HUDEP-2 (cell line): Measurements from ENCODE around the gene WWC1.
"Not testable (repeated sequence)": the region's sequence is repeated elsewhere in the genome, so short reads cannot be mapped to it uniquely, and the experiment has no call there.

ENCODE experiments used
- DNase-seq, 76 experiments: peaks; one replicate each; lab custom pipeline; 2025; ENCODE audit not compliant: unreplicated experiment in 76 of 76; lab: John Stamatoyannopoulos, UW

The WWC1 gene

GRCh38 chr5:168307022-168307421 lies 15.6 kb downstream of the WWC1 start:
- no peak for DNase-seq

- DNase-seq = no peak
Measured at GRCh38 chr5:168307925-168308584, 16.6 kb downstream of the WWC1 start.

- no peak for DNase-seq
Measured at GRCh38 chr5:168308976-168309598, 17.6 kb downstream of the WWC1 start.

GRCh38 chr5:168310541-168310940 lies 19.1 kb downstream of the WWC1 start:
- DNase-seq = not testable (repeated sequence)

- no peak for DNase-seq
Measured at GRCh38 chr5:168311061-168311566, 19.7 kb downstream of the WWC1 start.

GRCh38 chr5:168312606-168313295 lies 21.3 kb downstream of the WWC1 start:
- no peak for DNase-seq

GRCh38 chr5:168313596-168314204 lies 22.3 kb downstream of the WWC1 start:
- no peak for DNase-seq

- no peak for DNase-seq
Measured at GRCh38 chr5:168314735-168315411, 23.4 kb downstream of the WWC1 start.

- no peak for DNase-seq
Measured at GRCh38 chr5:168315416-168316138, 24.1 kb downstream of the WWC1 start.

- no peak for DNase-seq
Measured at GRCh38 chr5:168316139-168316578, 24.7 kb downstream of the WWC1 start.

GRCh38 chr5:168317096-168317520 lies 25.7 kb downstream of the WWC1 start:
- no peak for DNase-seq

GRCh38 chr5:168317521-168318147 lies 26.2 kb downstream of the WWC1 start:
- DNase-seq = no peak

GRCh38 chr5:168318240-168318639 lies 26.8 kb downstream of the WWC1 start:
- no peak for DNase-seq

- DNase-seq = no peak
Measured at GRCh38 chr5:168319774-168320173, 28.3 kb downstream of the WWC1 start.

GRCh38 chr5:168320805-168321204 lies 29.4 kb downstream of the WWC1 start:
- no peak for DNase-seq

- no peak for DNase-seq
Measured at GRCh38 chr5:168324859-168325630, 33.6 kb downstream of the WWC1 start.

GRCh38 chr5:168327019-168327421 lies 35.6 kb downstream of the WWC1 start:
- DNase-seq = no peak

- no peak for DNase-seq
Measured at GRCh38 chr5:168327451-168327850, 36.0 kb downstream of the WWC1 start.

- no peak for DNase-seq
Measured at GRCh38 chr5:168327994-168328393, 36.5 kb downstream of the WWC1 start.
